HG03575 (cell line): ENCODE measurements around the gene RRM1.

Experiments
- ATAC-seq: cut with Tn5 transposase; IDR thresholded peaks from one replicate; pipeline ENCODE4 v1.9.1; 2021; ENCODE audit not compliant: unreplicated experiment, insufficient number of reproducible peaks, low FRiP score; ENCODE audit errors: extremely low read depth

The RRM1 gene

GRCh38 chr11:4180441-4181183 is 86.0 kb downstream of the RRM1 start:
- no peak for ATAC-seq

- no peak for ATAC-seq
Observed at GRCh38 chr11:4181782-4182721, 87.5 kb downstream of the RRM1 start.

GRCh38 chr11:4183410-4184057 is 88.9 kb downstream of the RRM1 start:
- no peak for ATAC-seq

GRCh38 chr11:4184163-4184916 is 89.7 kb downstream of the RRM1 start:
- no peak for ATAC-seq

- ATAC-seq: no peak
Observed at GRCh38 chr11:4185561-4185960, 91.0 kb downstream of the RRM1 start.

- no peak for ATAC-seq
Observed at GRCh38 chr11:4186464-4187054, 92.0 kb downstream of the RRM1 start.

- ATAC-seq: peak; percentile 62
Observed at GRCh38 chr11:4187055-4187988, 92.7 kb downstream of the RRM1 start.
